BE2C (cell line): ENCODE data around the gene SPTAN1.
"Not testable (repeated sequence)": the region's sequence is repeated elsewhere in the genome, so short reads cannot be mapped to it uniquely, and the experiment has no call there.

Experiments
- DNase-seq: peaks from one replicate; pipeline ENCODE4 v3.0.0-alpha.2; 2020
- H3K27me3 ChIP-seq: fragments of 250-450 bp; sonication (Bioruptor Pico); 2 replicates; pipeline ENCODE4 v1.5.1; 2020; ENCODE audit warnings: mild to moderate bottlenecking
- H3K36me3 ChIP-seq: fragments of 250-450 bp; sonication (Bioruptor Pico); 2 replicates; pipeline ENCODE4 v1.5.1; 2020; ENCODE audit warnings: mild to moderate bottlenecking
- H3K4me1 ChIP-seq: fragments of 250-450 bp; sonication (Bioruptor Pico); 2 replicates; pipeline ENCODE4 v1.5.1; 2020
- H3K4me3 ChIP-seq: 2 replicates; pipeline ENCODE4 v1.5.1; 2011; ENCODE audit warnings: low read depth, low read length
- H3K9me3 ChIP-seq: fragments of 250-450 bp; sonication (Bioruptor Pico); 2 replicates; pipeline ENCODE4 v1.5.1; 2020
- CTCF ChIP-seq: IDR thresholded peaks from 2 replicates; pipeline ENCODE4 v1.5.1; 2012; ENCODE audit warnings: mild to moderate bottlenecking, low read depth, low read length

The SPTAN1 gene

GRCh38 chr9:128640603-128641002, 88.2 kb downstream of the SPTAN1 start:
- H3K4me1 ChIP-seq: peaks cover 12% of the 10 kb centered on the region
- H3K36me3 ChIP-seq: peaks cover 32% of the 10 kb centered on the region
- no peak for TF ChIP-seq CTCF

GRCh38 chr9:128642675-128643245, 90.4 kb downstream of the SPTAN1 start:
- H3K9me3 ChIP-seq: no peaks in the 10 kb centered on the region
- H3K4me1 ChIP-seq: no peaks in the 10 kb centered on the region
- no peaks in the 10 kb centered on the region for H3K27me3 ChIP-seq

More at GRCh38 chr9:128640603-128641002, 88.2 kb downstream of the SPTAN1 start:
- no peaks in the 10 kb centered on the region for H3K27me3 ChIP-seq
- H3K4me3 ChIP-seq: no peak overlapping the region
- DNase-seq: no peak
- no peaks in the 10 kb centered on the region for H3K9me3 ChIP-seq

GRCh38 chr9:128643519-128644300, 91.3 kb downstream of the SPTAN1 start:
- no peak for TF ChIP-seq CTCF
- Histone ChIP-seq H3K9me3 (no peaks in the 10 kb centered on the region), H3K4me3 (no peak overlapping the region), H3K4me1 (no peaks in the 10 kb centered on the region), H3K27me3 (no peaks in the 10 kb centered on the region), H3K36me3 (peaks cover 10% of the 10 kb centered on the region)
- DNase-seq: no peak

More at GRCh38 chr9:128642675-128643245, 90.4 kb downstream of the SPTAN1 start:
- Histone ChIP-seq H3K36me3 (peaks cover 13% of the 10 kb centered on the region), H3K4me3 (no peak overlapping the region)
- no peak for DNase-seq
- no peak for TF ChIP-seq CTCF

- H3K4me1 ChIP-seq, H3K4me3 ChIP-seq, H3K36me3 ChIP-seq, H3K9me3 ChIP-seq, H3K27me3 ChIP-seq: not testable (repeated sequence)
- peak; percentile 30 for TF ChIP-seq CTCF
- DNase-seq: peak; percentile 66
Observed at GRCh38 chr9:128648206-128648605, 95.8 kb downstream of the SPTAN1 start.

GRCh38 chr9:128651798-128652197, 99.4 kb downstream of the SPTAN1 start:
- DNase-seq: no peak
- no peaks in the 10 kb centered on the region for H3K9me3 ChIP-seq
- H3K4me1 ChIP-seq: no peaks in the 10 kb centered on the region
- no peak overlapping the region for H3K4me3 ChIP-seq
- no peaks in the 10 kb centered on the region; the same call in 1 of the 2 replicates for H3K36me3 ChIP-seq
- no peak for TF ChIP-seq CTCF
- no peaks in the 10 kb centered on the region for H3K27me3 ChIP-seq

- no peak for DNase-seq
- no peaks in the 10 kb centered on the region for H3K4me1 ChIP-seq
- H3K36me3 ChIP-seq: no peaks in the 10 kb centered on the region; the same call in 1 of the 2 replicates
- no peaks in the 10 kb centered on the region for H3K9me3 ChIP-seq
- no peak overlapping the region for H3K4me3 ChIP-seq
- H3K27me3 ChIP-seq: no peaks in the 10 kb centered on the region
- no peak for TF ChIP-seq CTCF
Observed at GRCh38 chr9:128653908-128654307, 101.5 kb downstream of the SPTAN1 start.
